Measurements from ENCODE around the gene PDGFA.

GRCh38 chr7:453597-454306 is 65.9 kb downstream of the PDGFA start:
- TF ChIP-seq TAF1 (IDR thresholded peaks at IDR 0.05; ENCODE audit: borderline replicate concordance, insufficient read depth, low read length) (no peak), REST (IDR thresholded peaks at IDR 0.05; ENCODE audit: insufficient read depth in 1 of 2, low read depth in 2 of 2, low read length in 2 of 2) (no peak)
